Loucy (cell line): ENCODE measurements around the gene KLLN.

Experiments used
- H2AFZ ChIP-seq: fragments of 200-600 bp; sonication (generic); 2 replicates; pipeline ENCODE4 v1.6.0; 2016; ENCODE audit warnings: antibody characterized with exemption, mild to moderate bottlenecking, low read length, moderate library complexity
- H3F3A ChIP-seq: fragments of 200-600 bp; 2 replicates; pipeline ENCODE4 v1.6.0; 2016; ENCODE audit warnings: antibody characterized with exemption, low read depth, mild to moderate bottlenecking
- H3K27me3 ChIP-seq: fragments of 200-600 bp; sonication (generic); 2 replicates; pipeline ENCODE4 v1.6.1; 2014; ENCODE audit warnings: low read length, mild to moderate bottlenecking; ENCODE audit not compliant: insufficient read depth, poor library complexity, severe bottlenecking
- H3K36me3 ChIP-seq: fragments of 200-600 bp; sonication (generic); 2 replicates; pipeline ENCODE4 v1.6.1; 2016; ENCODE audit warnings: low read length; ENCODE audit not compliant: insufficient read depth
- H3K4me1 ChIP-seq: fragments of 200-600 bp; sonication (generic); 2 replicates; pipeline ENCODE4 v1.5.1; 2014; ENCODE audit warnings: low read length, mild to moderate bottlenecking; ENCODE audit not compliant: insufficient read depth, poor library complexity, severe bottlenecking
- H3K4me2 ChIP-seq: fragments of 200-600 bp; sonication (generic); 2 replicates; pipeline ENCODE4 v1.6.0; 2014; ENCODE audit warnings: antibody characterized with exemption, low read length, low read depth, mild to moderate bottlenecking; ENCODE audit not compliant: poor library complexity, severe bottlenecking
- H3K4me3 ChIP-seq: fragments of 200-600 bp; sonication (generic); 2 replicates; pipeline ENCODE4 v1.5.1; 2014; ENCODE audit warnings: low read length, mild to moderate bottlenecking, mixed read lengths; ENCODE audit not compliant: poor library complexity, severe bottlenecking
- H3K79me2 ChIP-seq: fragments of 200-600 bp; sonication (generic); 2 replicates; pipeline ENCODE4 v1.6.1; 2014; ENCODE audit warnings: low read length; ENCODE audit not compliant: insufficient read depth
- H3K9ac ChIP-seq: fragments of 200-600 bp; sonication (generic); 2 replicates; pipeline ENCODE4 v1.6.0; 2014; ENCODE audit warnings: mild to moderate bottlenecking, low read depth, low read length, moderate library complexity; ENCODE audit not compliant: poor library complexity, severe bottlenecking
- H3K9me2 ChIP-seq: fragments of 200-600 bp; sonication (generic); replicated peaks from 2 replicates; pipeline ENCODE4 v1.6.1; 2016; ENCODE audit warnings: low read depth, low read length, mixed read lengths
- H3K9me3 ChIP-seq: fragments of 200-600 bp; sonication (generic); 2 replicates; pipeline ENCODE4 v1.6.1; 2014; ENCODE audit warnings: mild to moderate bottlenecking, antibody characterized with exemption, low read length, low read depth; ENCODE audit not compliant: insufficient read depth
- H4K20me1 ChIP-seq: fragments of 200-600 bp; sonication (generic); 2 replicates; pipeline ENCODE4 v1.6.0; 2014; ENCODE audit warnings: antibody characterized with exemption, low read length, mild to moderate bottlenecking; ENCODE audit not compliant: insufficient read depth, poor library complexity, severe bottlenecking
- EZH2phosphoT487 ChIP-seq: fragments of 200-600 bp; IDR thresholded peaks from 2 replicates; pipeline ENCODE4 v1.6.1; 2018; ENCODE audit warnings: antibody characterized with exemption, mild to moderate bottlenecking, moderate library complexity, borderline replicate concordance
- TF ChIP-seq, protein P1 (sequence below): fragments of 200-600 bp; sonication (generic); conservative IDR thresholded peaks from 2 replicates; pipeline ENCODE4 v1.5.1; 2014; ENCODE audit warnings: mild to moderate bottlenecking, antibody characterized with exemption, low read length

KLLN gene

GRCh38 chr10:87816163-87816897, 47.0 kb downstream of the KLLN start:
- H3K4me3 ChIP-seq: peak overlapping the region; percentile 90
- peak overlapping the region; percentile 95 for H3K9ac ChIP-seq
- peaks cover 5% of the 10 kb centered on the region for H3K27me3 ChIP-seq
- no peaks in the 10 kb centered on the region for H3K9me3 ChIP-seq
- H3K79me2 ChIP-seq: peaks cover 67% of the 10 kb centered on the region
- TF ChIP-seq, protein P1, sequence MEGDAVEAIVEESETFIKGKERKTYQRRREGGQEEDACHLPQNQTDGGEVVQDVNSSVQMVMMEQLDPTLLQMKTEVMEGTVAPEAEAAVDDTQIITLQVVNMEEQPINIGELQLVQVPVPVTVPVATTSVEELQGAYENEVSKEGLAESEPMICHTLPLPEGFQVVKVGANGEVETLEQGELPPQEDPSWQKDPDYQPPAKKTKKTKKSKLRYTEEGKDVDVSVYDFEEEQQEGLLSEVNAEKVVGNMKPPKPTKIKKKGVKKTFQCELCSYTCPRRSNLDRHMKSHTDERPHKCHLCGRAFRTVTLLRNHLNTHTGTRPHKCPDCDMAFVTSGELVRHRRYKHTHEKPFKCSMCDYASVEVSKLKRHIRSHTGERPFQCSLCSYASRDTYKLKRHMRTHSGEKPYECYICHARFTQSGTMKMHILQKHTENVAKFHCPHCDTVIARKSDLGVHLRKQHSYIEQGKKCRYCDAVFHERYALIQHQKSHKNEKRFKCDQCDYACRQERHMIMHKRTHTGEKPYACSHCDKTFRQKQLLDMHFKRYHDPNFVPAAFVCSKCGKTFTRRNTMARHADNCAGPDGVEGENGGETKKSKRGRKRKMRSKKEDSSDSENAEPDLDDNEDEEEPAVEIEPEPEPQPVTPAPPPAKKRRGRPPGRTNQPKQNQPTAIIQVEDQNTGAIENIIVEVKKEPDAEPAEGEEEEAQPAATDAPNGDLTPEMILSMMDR: peak; percentile 15
- no peak for TF ChIP-seq EZH2phosphoT487
- peaks cover 7% of the 10 kb centered on the region; the same call in 1 of the 2 replicates for H3K36me3 ChIP-seq
- no peaks in the 10 kb centered on the region for H3F3A ChIP-seq
- H4K20me1 ChIP-seq: peaks cover 53% of the 10 kb centered on the region
- H2AFZ ChIP-seq: no peak overlapping the region
- H3K4me1 ChIP-seq: peaks cover 43% of the 10 kb centered on the region
- H3K4me2 ChIP-seq: peak overlapping the region; percentile 78
- no peaks in the 10 kb centered on the region for H3K9me2 ChIP-seq
